Right renal cortex interstitium (tissue), 3 donors: ENCODE results near the gene MAPK12. TPM values are rescaled to one million over a fixed set of nuclear protein-coding genes. Genes with fewer than 3 reads are reported as not detected.
A peak's percentile ranks its signal among the peaks of the same experiment; 100 is the strongest.
"Not testable (repeated sequence)": the region's sequence is repeated elsewhere in the genome, so short reads cannot be mapped to it uniquely, and the experiment has no call there.

Experiments
- DNase-seq, 3 donors: peaks; one replicate each; pipeline ENCODE4 v3.0.0-alpha.2; 2013; ENCODE audit warnings: low read depth in 3 of 3, low spot score in 2 of 3
- polyA plus RNA-seq, 3 donors: library from polyadenylated mRNA; unstranded; fragments of 120-200 nt; gene quantifications; one replicate each; pipeline ENCODE4 v1.2.1, GENCODE V29; 2013; ENCODE audit not compliant: insufficient read length in 3 of 3

MAPK12 gene
- polyA plus RNA-seq, 3 donors, result 9.1 to 10.9 (median 9.9) TPM

- DNase-seq, result no peak
Measured at GRCh38 chr22:50217543-50218152, 43.8 kb downstream of the MAPK12 start.

DNA sequence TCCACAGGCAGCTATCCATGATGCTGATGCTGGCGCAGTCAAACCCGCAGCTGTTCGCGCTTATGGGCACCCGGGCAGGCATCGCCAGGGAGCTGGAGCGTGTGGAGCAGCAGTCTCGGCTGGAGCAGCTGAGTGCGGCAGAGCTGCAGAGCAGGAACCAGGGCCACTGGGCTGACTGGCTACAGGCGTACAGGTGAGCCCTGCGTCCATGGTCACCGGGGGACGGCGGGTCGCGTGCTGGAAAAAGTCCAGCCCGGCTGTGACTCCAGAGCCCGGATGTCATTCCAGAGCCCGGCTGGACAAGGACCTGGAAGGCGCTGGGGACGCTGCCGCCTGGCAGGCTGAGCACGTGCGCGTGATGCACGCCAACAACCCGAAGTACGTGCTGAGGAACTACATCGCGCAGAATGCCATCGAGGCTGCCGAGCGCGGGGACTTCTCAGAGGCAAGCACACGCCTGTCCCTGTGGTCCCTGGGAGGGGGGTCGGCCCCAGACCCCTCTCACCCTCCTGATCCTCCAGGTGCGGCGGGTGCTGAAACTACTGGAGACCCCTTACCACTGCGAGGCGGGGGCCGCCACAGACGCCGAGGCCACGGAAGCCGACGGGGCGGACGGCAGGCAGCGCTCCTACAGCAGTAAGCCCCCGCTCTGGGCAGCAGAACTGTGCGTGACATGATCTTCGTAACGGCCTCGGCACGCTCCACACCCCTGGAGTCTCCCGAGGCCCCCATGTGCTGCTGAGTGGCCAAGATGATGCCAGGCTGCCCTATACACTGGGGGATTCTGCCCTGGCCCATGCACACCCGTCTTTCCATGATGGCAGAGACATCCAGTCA lies 44.6 kb downstream of the MAPK12 start:
- DNase-seq, result no peak

DNA sequence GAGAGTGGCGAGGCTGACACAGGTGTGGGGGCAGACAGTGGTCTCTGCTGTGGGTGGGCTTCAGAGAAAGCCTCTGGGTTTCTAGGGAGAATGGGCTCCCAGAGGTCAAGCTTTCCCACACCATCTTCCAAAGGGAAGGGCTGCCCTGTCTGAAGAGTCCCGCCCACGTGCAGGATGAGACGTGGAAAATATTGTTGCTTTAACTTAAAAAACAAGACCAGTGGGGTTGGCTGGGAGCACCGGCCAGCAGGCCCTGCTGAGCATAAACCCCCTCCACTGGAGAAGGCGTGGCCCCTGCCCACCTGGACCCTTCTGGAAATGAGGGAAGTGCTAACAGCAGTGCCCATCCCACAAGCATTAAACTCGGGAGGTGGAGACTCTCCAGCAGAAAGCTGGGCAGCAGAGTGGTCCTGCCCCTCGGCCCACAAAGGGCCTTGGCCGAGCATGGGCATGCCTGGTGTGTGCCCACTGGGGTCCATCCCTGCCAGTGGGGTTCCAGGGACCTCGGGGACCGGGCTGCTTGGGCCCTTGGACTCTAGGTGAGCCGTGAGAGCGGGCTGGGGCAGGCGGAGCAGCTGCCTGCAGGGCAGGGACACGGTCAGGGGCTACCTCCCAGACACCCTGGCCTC lies 45.3 kb downstream of the MAPK12 start:
- DNase-seq, result no peak

GRCh38 chr22:50215297-50216054 lies 46.0 kb downstream of the MAPK12 start:
- DNase-seq, result no peak

GRCh38 chr22:50213263-50213662 lies 48.2 kb downstream of the MAPK12 start:
- no peak for DNase-seq

GRCh38 chr22:50211147-50211546 lies 50.3 kb downstream of the MAPK12 start:
- DNase-seq, result no peak

DNA sequence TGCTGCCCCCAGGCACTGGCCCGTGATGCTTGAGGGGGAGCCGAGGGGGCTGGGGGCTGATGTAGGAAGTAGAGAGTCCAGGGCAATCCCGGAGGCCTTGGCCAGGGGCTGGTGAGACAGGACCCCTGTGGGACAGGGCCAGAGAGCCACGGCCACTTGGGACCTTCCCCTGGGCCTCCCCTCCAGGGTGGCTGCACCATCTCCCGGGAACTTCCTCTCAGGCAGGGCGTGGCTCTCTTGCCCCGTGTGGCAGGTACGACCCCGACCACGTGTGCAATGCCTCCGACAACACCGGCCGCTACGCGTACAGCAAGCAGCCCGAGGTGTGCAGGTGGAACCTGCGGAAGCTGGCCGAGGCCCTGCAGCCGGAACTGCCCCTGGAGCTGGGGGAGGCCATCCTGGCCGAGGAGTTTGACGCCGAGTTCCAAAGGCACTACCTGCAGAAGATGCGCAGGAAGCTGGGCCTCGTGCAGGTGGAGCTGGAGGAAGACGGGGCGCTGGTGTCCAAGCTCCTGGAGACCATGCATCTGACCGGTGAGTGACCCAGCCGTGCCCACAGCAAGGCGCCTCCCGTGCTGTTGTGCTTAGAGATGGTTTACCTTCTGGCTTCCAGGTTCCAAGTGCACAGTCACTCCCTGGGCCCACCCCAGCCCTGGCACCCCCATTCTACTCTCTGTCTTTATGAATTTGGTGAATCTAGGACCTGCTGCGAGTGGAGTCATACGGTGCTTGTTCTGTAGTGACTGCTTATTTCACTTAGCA lies 50.9 kb downstream of the MAPK12 start:
- no peak for DNase-seq

DNA sequence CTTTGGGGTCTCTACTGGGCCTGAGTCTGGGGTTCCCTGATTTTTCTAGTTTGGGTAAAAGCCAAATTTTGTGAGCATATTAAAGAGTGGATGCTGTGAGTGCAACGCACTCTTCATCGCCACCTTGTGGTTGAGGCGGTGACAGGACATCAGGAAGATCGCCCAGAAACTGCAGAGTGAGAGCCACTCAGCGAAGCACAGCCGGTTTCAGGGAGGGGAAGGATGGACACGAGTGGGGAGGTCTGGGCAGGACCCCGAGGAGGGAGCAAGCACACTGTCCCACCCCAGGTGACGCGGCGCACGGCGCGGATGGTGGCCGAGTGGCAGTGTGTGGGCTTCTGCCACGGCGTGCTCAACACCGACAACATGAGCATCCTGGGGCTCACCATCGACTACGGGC lies 51.6 kb downstream of the MAPK12 start:
- peak in 1 of 3 donors; percentile 36 for DNase-seq

- no peak for DNase-seq
Measured at GRCh38 chr22:50208939-50209892, 52.3 kb downstream of the MAPK12 start.

DNA sequence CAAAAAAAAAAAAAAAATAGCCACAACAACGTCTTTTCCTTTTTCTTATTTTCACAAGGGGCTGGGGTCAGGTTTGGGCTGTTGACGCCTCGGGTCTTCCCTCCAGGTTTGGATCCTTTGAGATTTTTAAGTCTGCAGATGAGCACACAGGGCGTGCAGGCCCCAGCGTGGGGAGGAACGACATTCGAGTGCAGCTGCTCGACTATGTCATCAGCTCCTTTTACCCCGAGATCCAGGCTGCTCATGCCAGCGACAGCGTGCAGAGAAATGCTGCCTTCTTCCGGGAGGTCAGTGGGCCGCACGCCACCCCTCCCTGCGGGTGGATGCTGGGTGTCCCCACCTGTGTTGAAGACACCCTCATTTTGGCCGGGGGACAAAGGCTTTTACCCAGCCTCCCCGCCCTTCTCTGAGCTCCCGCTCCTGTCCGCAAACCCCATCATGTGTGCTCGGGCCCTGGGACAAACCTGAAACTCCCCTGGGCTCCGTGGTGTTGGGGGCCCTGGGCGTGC lies 53.0 kb downstream of the MAPK12 start:
- DNase-seq, result no peak

- DNase-seq, result no peak
Measured at GRCh38 chr22:50207383-50208140, 53.9 kb downstream of the MAPK12 start.

GRCh38 chr22:50206599-50206998 lies 54.9 kb downstream of the MAPK12 start:
- no peak for DNase-seq

GRCh38 chr22:50205781-50206569 lies 55.5 kb downstream of the MAPK12 start:
- DNase-seq, result no peak

- not testable (repeated sequence) for DNase-seq
Measured at GRCh38 chr22:50204998-50205397, 56.5 kb downstream of the MAPK12 start.

DNA sequence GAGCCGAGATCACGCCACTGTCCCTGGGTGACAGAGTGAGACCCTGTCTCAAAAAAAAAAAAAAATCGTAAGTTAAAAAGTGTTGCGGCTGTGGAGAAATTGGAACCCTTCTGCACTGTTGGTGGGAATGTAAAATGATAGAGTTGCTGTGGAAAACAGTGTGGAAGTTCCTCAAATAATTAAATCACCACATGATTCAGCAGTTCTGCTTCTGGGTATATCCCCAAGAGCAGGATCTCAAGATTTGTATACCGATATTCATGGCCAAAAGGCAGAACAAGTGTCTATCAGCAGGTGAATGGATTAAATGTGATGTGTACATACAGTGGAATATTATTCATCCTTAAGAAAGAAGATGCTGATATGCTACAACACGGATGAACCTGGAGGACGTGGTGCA lies 56.9 kb downstream of the MAPK12 start:
- no peak for DNase-seq

DNA sequence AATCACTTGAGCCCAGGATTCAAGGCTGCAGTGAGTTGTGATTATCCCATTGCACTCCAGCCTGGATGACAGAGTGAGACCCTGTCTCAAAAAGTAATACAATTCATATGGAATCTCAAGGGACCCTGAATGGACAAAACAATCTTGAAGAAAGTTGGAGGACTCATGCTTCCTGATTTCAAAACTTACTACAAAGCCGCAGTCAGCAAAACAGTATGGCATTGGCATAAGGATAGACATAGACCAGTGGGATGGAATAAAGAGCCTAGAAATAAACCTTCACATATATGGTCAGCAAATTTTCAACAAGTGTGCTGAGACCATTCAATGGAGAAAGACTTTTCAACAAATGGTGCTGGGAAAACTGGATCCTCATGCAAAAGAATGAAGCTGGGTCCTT lies 58.2 kb downstream of the MAPK12 start:
- no peak for DNase-seq
